ENCODE measurements around the gene DMRTC2. TPM values are rescaled to one million over a fixed set of nuclear protein-coding genes. Genes with fewer than 3 reads are reported as not detected.

DMRTC2 gene
- polyA plus RNA-seq, 1 of the 3 experiments (the other 2 are of a cell fraction), result not detected

DNA sequence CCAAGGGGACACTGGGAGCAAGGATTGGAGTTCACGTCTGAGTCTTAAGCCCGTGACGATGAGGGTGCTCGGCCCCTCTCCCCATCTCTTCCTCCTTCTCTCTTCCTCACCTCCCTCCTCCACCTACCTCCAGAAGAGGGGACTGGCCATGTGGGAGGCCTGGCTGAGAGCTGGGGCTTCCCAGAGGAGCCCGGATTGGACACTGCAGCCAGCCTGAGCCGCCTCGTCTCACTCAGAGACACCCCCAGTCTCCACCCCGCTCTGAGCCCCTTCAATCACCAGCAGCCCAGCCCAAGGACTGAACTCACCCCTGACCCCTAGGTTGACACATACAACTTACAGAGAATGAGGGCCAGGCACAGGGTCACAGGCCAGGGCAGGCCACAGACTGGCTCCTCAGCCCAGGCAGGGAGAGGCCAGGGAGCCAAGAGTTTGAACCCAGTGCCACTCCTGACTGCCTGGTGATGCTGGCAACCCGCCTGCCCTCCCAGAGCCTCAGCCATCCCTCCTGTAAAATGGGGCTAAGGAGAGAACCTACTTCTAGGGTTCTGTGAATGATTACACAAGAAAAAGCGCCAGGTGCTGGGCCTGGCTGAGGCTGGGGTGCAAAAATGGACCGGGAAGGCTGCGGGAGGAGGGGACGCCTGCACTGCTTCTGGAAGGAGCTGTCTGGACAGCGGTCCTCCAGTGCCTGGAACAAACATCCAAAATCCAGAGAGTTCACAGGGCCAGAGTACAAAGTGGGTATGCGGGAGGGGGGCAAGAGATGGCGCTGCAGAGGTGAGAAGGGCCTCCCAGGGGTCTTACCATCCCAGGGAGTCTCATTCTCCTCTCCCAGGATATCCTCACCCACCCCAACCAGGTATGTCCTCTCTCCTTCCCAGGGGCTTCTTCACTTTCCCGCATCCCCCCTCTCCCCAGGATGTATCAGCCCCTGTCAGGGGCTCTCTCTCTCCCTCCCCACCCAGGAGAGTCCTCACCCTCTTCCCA is 33.4 kb downstream of the DMRTC2 start (continued):
- TF ChIP-seq, protein P1, sequence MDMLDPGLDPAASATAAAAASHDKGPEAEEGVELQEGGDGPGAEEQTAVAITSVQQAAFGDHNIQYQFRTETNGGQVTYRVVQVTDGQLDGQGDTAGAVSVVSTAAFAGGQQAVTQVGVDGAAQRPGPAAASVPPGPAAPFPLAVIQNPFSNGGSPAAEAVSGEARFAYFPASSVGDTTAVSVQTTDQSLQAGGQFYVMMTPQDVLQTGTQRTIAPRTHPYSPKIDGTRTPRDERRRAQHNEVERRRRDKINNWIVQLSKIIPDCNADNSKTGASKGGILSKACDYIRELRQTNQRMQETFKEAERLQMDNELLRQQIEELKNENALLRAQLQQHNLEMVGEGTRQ (IDR thresholded peaks at IDR 0.05; ENCODE audit: borderline replicate concordance, low read depth, low read length), result no peak
- TF ChIP-seq SMC3 (IDR thresholded peaks at IDR 0.05; ENCODE audit: low read depth, low read length), result no peak
- TF ChIP-seq MXI1 (IDR thresholded peaks at IDR 0.05; ENCODE audit: low read depth, low read length), result no peak
- TF ChIP-seq YY1 (IDR thresholded peaks at IDR 0.05; ENCODE audit: low read depth), result no peak
- TF ChIP-seq FOSL2 (IDR thresholded peaks at IDR 0.05; ENCODE audit: borderline replicate concordance, low read depth), result no peak
- no peak for TF ChIP-seq POLR2AphosphoS5 (IDR thresholded peaks at IDR 0.05; ENCODE audit: low read depth, low read length)
- TF ChIP-seq JUND (IDR thresholded peaks at IDR 0.05), result no peak

GRCh38 chr19:41879080-41879479 is 34.2 kb downstream of the DMRTC2 start:
- no peak overlapping the region for H3K4me3 ChIP-seq (ENCODE audit: low read depth in 2 of 2, low read length in 1 of 2)
- H3K36me3 ChIP-seq (replicated peaks in 1 of 2; ENCODE audit: control insufficient read depth in 1 of 2, insufficient read depth in 2 of 2, low read length in 1 of 2), result no peaks in the 10 kb centered on the region
- H3K27me3 ChIP-seq (ENCODE audit: insufficient read depth), result no peaks in the 10 kb centered on the region
- no peak overlapping the region for H3K4me2 ChIP-seq
- H3F3A ChIP-seq (replicated peaks; ENCODE audit: insufficient read depth), result peaks cover 22% of the 10 kb centered on the region
- no peak for DNase-seq
- ChIA-PET CTCF (no interaction called here), POLR2A (no interaction called here)
- no peak for TF ChIP-seq MAX (IDR thresholded peaks at IDR 0.05; ENCODE audit: low read depth)
- TF ChIP-seq MEF2A (IDR thresholded peaks at IDR 0.05; ENCODE audit: borderline replicate concordance, low read depth), result no peak
- no peak for TF ChIP-seq RCOR1 (IDR thresholded peaks at IDR 0.05; ENCODE audit: low read length)
- TF ChIP-seq MXI1 (IDR thresholded peaks at IDR 0.05; ENCODE audit: low read depth, low read length), result no peak
- no peak for TF ChIP-seq FOSL2 (IDR thresholded peaks at IDR 0.05; ENCODE audit: borderline replicate concordance, low read depth)
- no peak for TF ChIP-seq GABPA (IDR thresholded peaks at IDR 0.05; ENCODE audit: low read depth)
- TF ChIP-seq, protein P2, sequence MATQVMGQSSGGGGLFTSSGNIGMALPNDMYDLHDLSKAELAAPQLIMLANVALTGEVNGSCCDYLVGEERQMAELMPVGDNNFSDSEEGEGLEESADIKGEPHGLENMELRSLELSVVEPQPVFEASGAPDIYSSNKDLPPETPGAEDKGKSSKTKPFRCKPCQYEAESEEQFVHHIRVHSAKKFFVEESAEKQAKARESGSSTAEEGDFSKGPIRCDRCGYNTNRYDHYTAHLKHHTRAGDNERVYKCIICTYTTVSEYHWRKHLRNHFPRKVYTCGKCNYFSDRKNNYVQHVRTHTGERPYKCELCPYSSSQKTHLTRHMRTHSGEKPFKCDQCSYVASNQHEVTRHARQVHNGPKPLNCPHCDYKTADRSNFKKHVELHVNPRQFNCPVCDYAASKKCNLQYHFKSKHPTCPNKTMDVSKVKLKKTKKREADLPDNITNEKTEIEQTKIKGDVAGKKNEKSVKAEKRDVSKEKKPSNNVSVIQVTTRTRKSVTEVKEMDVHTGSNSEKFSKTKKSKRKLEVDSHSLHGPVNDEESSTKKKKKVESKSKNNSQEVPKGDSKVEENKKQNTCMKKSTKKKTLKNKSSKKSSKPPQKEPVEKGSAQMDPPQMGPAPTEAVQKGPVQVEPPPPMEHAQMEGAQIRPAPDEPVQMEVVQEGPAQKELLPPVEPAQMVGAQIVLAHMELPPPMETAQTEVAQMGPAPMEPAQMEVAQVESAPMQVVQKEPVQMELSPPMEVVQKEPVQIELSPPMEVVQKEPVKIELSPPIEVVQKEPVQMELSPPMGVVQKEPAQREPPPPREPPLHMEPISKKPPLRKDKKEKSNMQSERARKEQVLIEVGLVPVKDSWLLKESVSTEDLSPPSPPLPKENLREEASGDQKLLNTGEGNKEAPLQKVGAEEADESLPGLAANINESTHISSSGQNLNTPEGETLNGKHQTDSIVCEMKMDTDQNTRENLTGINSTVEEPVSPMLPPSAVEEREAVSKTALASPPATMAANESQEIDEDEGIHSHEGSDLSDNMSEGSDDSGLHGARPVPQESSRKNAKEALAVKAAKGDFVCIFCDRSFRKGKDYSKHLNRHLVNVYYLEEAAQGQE (IDR thresholded peaks at IDR 0.05; ENCODE audit: low read depth, low read length), result no peak
- TF ChIP-seq USF1 (IDR thresholded peaks at IDR 0.05; ENCODE audit: borderline replicate concordance, low read depth), result no peak
- TF ChIP-seq POLR2AphosphoS5 (IDR thresholded peaks at IDR 0.05; ENCODE audit: low read depth, low read length), result no peak
- TF ChIP-seq TEAD4 (IDR thresholded peaks at IDR 0.05; ENCODE audit: borderline replicate concordance, insufficient read depth), result no peak
- no peak for TF ChIP-seq YY1 (IDR thresholded peaks at IDR 0.05; ENCODE audit: low read depth)
- TF ChIP-seq SMC3 (IDR thresholded peaks at IDR 0.05; ENCODE audit: low read depth, low read length), result no peak
- no peak for TF ChIP-seq TCF12 (IDR thresholded peaks at IDR 0.05)
- no peak for TF ChIP-seq CHD2 (IDR thresholded peaks at IDR 0.05; ENCODE audit: low read length, partially characterized antibody)
- TF ChIP-seq NRF1 (IDR thresholded peaks at IDR 0.05; ENCODE audit: low read depth, low read length), result no peak
- no peak for TF ChIP-seq RAD21 (IDR thresholded peaks at IDR 0.05; ENCODE audit: low read length)
- no peak for TF ChIP-seq EZH2phosphoT487 (IDR thresholded peaks at IDR 0.05; ENCODE audit: borderline replicate concordance, low read depth)
- no peak for TF ChIP-seq FOXM1 (IDR thresholded peaks at IDR 0.05; ENCODE audit: low read depth)
- TF ChIP-seq RFX5 (IDR thresholded peaks at IDR 0.05; ENCODE audit: low read length), result no peak
- no peak overlapping the region for H3K27ac ChIP-seq (ENCODE audit: low read depth in 2 of 2, low read length in 1 of 2)
- H3K9me2 ChIP-seq, result no peaks in the 10 kb centered on the region
- no peak overlapping the region for H2AFZ ChIP-seq (ENCODE audit: low read depth)
- H3K9ac ChIP-seq, result no peak overlapping the region
- H3K79me2 ChIP-seq (ENCODE audit: insufficient read depth), result no peaks in the 10 kb centered on the region
- H3K4me1 ChIP-seq (ENCODE audit: control insufficient read depth in 1 of 2, insufficient read depth in 2 of 2, low read depth in 1 of 2, low read length in 1 of 2), result peaks cover 0 to 10% of the 10 kb centered on the region in 2 experiments; a peak in 1 of 4 replicates
- no peaks in the 10 kb centered on the region for H3K9me3 ChIP-seq
- WGBS (ENCODE audit: low lambda C conversion rate), result 82% methylated on average over 19 of the region's 21 CpGs
- H4K20me1 ChIP-seq (ENCODE audit: insufficient read depth), result no peaks in the 10 kb centered on the region

All from SK-N-SH (cell line).